ENCODE results near the gene SGTB.
"Not testable (repeated sequence)": the region's sequence is repeated elsewhere in the genome, so short reads cannot be mapped to it uniquely, and the experiment has no call there.

SGTB gene

DNA sequence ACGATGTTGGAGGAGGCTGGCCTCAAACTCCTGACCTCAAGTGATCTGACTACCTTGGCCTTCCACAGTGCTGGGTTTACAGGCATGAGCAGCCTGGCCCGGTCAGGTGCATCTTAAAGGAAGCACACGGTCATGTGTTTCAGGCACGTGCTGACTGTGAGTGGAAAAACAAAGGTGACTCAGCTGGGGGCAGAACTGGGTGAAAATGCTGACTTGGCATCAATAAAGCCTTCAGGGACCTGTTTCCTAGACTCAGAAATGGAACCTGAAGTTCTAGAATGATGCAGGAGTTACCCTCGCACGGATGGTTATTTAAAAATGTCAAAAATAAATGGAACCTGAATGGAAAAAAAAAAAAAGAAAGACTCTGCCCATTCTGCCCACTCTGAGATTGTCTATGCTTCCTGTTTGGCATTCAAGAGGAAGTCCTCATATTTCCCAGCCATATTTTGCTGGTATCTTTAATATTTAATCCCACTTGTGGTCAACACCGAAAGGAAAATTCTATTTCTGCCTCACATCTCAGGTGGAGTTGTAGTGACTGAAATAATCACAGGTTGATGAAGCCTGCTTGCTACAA, 12.4 kb upstream of the SGTB start:
- DNase-seq = not testable (repeated sequence)

DNA sequence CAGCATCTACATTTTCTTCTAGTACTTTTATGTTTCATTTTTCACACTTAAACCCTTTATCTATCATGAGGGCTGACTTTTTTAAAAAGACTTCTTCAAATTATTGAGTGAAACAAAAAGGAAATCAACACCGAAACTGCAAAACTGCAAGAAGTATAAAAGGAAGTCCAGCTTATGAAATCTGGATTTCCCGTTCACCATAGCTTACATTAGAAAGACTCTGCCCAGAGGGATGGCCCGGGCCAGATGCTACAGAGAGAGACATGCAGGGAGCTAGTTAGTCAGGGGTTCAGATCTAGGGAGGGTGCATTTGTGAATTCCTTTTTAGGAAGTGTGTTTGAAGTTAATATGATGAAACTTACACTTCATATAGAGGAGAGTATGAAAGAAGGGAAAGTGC, 10.1 kb upstream of the SGTB start:
- DNase-seq = not testable (repeated sequence)

DNA sequence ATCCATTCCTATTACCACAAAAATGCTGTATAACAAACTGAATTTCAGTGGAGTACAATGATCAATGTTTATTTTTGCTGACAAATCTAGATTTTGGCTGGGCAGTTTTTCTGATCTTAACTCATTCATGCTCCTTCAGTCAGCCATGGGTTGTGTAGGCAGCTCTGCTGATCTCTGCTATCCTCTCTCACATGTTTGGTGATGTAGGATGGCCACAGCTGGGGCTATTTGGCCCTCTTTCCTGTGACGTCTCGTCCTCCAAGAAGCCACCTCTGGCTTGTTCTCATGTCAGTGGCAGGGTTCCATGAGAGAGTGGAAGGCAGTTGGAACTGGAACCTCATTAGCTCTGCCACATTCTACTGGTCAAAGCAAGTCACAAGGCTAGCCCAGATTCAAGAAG, 9.0 kb upstream of the SGTB start:
- DNase-seq = no peak

DNA sequence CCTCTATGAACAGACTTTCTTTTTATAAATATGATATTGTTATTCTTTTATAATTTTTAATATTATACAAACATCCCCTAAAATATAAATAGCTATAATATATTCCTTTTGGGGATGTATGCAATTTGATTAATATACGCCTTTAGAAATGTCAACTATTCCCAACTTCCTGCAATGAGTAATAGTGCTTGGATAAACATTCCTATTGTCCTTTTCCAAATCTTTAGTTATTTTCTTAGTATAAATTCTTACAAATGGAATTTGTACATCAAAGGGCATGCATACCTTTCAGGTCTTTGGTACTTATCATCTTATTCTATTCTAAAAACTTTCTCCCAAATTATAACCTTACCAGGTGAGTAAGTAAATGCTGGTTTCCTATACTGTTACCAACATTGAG, 6.3 kb upstream of the SGTB start:
- no peak for DNase-seq

DNA sequence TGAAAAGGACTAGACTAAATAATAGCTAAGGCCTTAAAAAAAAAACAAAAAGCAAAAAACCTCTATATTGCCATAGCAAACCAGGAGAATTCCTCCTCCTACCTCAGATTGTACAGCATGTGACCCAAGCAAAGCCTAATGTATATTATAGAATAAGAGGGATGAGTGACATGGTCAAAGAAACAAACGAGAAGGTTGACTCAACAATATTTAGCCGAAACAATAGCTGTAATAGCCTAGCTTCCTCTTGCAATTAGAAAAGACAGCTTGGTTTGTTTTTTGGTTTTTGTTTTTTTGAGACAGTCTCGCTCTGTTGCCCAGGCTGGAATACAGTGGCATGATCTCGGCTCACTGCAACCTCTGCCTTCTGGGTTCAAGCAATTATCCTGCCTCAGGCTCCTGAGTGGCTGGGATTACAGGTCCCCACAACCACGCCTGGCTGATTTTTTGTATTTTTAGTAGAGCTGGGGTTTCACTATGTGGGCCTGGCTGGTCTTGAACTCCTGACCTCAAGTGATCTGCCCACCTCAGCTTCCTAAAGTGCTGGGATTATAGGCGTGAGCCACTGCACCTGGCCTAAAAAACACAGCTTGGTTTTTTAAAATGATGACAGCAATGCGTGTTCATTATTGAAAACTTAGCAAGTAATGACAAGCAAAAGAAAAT, 5.7 kb upstream of the SGTB start:
- no peak for DNase-seq

DNA sequence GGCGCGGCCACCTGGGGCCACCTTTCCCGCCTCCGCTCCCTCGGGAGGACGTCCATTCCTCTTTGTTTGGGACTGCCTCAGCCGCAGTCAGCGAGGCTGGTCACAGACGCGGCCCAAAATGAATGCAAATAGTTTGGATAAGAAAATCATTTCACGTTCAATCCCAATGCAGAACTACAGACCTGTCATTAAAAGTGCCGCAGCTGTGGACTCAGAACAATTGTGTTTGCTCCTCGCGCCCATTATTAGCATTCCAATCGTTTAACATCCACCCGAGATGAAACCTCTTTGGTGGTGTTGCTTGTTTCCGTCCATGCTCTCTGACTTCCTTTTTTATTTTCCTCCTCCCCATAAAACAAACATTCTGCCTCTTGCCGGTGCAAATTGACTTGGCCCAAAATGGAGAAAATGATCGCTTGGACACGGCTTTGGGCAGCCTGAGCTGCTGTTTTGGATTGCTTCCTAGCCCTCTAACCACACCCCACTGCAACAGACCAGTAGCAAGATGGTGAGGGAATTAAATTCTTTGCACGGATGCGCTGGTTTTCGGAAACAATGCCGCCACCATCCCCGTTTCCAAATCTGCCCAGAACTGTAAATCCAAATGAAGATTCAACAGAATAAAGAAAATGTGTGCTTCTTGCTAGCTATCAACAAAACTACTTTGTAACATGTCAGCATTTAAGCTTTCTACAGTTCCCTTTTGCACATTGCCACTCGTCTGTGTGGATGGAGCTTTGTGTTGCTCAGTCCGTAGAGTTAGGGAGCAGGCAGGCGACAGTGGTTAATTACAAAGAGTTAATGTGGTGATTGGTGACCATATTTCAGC, 880 bp upstream of the SGTB start:
- no peak for DNase-seq

DNA sequence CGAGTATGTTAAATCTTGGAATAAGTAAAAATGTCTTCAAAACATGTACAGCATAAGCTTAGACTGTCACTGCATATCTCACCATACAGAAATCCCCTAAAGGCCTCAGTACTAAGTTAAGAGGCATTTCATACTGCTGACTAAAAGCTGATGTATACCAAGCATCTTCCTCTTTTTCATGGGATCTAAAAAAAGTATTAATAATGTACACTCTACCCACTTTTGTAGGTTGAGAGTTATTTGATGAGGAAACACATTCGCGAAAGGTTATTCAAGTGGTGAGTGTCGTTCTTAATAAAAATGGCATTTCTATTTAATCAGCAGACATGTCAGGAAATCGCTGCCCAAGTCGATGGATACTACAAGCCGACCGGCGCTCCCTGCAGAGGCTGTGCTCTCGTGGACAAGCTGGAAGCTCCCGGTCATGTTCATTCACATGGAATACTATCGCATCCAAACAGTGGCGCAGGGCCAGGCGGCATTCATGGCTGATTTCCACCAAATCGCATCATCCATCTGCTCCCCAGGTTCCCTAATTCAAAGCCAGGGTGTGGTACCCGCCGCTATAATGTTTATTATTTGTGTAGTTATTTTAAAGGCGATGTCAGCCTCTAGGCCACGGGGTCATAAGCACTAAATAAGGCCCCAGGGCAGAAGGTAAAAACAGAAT, 724 bp downstream of the SGTB start:
- no peak for DNase-seq

DNA sequence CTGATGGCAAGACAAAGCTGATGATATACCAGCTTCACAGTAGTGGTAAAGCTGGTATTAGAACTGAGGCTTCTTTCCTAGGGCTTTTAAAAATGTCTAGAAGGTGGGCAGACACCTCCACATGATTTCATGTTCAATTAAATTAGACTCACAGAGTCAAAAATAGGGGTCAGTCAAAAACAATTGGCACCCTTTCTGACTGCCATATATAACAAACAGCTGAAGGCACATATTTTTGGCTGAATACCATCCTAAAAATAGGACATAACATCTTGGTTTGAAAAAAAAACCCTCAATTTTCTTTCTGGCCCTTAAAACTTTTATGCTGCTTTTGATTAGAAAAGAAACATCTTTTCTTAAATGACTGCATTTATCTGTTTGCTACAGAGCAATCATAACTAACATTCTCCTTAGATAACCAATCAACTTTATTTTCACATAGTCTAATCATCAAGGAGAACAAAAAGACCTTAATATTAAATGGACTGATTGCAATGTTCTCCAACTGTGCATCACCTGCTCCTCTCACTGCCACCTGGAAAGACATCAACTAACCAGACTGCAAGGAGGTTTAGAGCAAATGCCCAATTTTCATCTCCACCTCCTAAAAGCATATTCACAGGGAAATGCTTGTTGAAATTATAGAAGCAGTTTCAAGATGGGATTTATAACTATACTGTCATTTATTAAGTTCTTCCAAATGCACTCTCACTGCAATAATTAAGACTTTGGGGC, 3.2 kb downstream of the SGTB start:
- no peak for DNase-seq

DNA sequence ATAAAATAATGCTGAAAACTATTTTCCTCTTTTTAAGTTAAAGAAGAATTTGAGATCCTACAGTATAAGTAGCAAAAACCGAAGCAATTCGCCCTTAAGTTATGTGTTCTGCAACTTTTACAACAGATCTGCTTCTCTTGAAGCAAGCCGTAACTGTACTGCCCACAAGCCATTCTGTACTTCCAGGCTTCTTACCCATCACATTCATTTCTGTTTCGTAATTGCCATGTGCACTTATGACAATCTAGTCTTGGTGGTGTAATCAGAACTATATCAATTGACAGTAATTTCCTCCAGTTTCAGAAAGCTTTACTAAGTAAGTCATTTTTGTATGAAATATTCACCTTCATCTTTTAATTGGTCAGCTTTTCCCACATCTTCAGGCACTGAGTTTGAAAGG, 13.8 kb downstream of the SGTB start:
- no peak for DNase-seq

DNA sequence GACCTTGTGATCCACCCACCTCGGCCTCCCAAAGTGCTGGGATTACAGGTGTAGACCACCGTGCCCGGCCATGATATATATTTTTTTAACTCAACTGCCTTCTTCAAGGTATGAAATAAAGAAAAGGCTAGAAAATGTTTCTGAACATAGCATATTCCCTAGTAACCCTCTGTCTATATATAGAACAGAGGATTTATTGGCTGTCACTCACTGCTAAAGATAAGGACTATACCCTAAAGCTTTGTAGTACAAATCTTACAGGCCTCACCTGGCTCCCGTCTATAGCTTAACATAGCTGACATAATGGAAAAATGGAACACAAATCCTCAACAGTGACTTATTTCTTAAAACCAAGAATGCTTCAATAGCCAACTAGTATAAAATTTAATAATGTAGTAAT, 14.2 kb downstream of the SGTB start:
- DNase-seq = no peak

DNA sequence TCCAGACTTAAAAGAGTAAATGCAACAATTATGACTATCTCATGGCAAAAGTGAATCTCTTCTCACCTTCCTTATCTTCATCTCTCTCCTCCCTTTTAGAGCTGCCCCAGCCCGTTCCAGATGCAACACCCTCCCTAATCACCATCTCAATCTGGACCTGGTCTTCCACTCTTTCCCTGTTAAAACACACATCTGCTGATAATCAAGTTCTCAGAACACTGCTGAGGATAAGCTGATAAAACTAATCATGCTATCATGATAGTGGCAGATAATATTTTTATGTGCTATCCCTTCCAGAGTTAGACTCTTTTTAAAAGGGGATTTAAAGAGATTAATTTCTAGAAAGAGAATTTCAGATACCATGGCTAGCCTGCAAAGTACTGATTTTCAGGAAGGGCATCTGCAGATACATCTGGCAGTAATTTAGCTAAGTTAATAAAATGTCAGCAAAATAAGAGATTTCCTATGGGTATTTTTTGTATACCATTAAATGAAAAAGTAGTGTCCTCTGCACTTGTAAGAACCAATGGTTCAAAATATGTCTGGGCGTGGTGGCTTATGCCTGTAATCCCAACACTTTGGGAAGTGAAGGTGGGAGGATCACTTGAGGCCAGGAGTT, 17.2 kb downstream of the SGTB start:
- no peak for DNase-seq

DNA sequence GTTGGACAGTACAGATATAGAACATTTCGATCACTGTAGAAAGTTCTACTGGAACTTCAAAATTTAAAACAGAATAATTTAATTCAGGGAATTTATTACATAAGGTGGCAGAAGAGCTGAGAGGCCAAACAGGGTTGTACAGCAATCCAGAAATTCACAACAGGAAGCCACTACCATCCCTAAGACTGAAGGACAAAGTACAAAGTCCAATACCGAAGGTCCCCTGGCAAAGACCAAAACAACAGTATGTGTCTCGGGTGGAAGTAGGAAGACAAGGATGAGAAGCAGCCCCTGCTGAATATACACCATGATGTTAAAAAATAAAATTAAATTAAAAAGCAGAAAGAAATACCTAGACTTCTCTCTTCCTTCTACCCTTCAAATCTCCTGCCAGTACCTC, 19.9 kb downstream of the SGTB start:
- no peak for DNase-seq

DNA sequence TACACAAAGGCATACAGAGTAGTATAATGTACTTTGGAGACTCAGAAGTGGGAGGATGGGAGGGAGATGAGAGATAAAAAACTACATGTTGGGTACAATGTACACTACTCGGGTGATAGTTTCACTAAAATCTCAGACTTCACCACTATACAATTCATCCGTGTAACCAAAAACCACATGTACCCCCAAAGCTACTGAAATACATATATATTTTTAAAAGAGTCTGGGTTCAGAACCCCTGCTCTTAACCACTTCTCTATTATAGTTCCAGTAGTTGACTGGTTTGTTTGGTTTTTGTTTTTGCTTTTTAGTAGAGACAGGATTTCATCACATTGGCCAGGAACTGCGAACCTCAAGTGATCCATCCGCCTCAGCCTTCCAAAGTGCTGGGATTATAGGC, 22.6 kb downstream of the SGTB start:
- DNase-seq = no peak

DNA sequence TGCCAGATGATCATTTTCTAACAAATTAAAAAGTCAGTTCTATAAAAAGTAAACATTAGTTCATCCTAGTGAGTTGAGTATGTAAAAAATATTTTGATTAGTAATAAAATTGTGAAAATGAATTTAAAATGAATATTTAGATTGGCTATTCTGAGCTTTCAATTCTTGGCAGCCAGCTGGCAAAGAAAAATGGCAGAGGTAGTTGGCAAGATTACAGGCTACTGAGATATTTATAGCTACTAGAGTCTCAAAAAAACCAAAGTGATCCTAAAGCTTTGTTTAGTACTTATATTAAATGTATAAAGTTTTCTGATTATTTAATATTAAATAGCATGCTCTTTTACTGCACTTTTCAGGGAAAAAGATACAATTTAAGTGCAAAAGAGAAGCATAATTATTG, 25.0 kb downstream of the SGTB start:
- DNase-seq = no peak

DNA sequence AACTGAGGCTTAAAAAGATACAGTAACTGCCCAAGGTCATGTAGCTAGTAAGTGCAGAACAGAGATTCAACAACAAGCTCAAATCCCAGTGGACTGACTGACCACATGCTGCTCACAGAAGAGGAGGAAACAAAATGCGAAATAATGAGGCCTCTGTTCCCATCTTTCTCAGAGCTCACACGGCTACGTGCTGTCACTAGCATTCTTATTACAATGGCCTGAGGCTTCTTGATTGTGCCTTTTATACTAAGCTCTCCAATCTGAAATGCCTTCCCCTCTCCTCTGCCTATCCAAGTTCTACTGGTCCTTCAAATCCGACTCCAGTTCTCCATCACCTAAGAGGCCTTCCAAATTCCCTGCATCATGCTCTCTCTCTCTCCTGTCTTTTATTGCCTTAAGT, 26.0 kb downstream of the SGTB start:
- DNase-seq = no peak

DNA sequence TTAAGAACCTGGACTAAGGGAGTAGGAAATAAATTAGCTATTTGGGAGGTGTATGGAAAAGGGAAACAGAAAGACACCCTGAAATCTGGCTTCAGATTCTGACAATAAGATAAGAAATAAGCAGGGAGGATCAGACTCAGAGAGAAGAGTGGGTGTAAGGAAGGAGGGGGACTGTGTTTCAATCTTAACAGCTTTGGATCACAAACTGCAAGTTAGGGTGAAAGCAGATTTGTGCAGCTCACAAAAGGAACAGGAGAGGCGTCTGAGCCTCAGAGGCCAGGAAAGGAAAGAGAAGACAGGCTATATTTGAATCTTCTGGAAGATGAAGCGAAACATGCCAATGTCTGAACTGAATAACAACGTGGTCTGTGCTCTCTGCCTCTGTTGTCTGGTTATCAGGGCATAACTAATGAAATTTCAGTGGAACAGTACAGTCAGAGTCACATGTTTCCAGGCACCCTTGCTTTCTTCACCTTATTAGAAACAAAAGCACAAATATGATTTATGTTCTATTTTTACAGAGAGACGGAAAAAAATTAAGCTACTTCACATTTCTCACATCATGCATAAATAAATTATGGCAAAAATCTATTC, 26.6 kb downstream of the SGTB start:
- no peak for DNase-seq

DNA sequence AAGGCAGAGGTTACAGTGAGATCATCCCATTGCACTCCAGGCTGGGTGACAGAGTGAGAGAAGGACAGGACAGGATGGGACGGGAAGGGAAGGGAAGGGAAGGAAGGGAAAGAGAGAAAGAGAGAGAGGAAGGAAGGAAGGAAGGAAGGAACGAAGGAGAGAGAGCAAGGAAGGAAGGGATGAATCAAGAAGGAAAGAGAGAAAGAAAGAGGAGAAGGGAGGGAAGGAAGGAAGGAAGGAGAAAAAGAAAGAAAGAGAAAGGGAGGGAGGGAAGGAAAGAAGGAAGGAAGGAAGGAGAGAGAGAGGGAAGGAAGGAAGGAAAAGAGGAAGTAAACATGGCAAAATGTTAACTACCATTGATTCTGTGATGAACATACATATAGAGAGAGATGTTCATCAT, 28.8 kb downstream of the SGTB start:
- DNase-seq = no peak

DNA sequence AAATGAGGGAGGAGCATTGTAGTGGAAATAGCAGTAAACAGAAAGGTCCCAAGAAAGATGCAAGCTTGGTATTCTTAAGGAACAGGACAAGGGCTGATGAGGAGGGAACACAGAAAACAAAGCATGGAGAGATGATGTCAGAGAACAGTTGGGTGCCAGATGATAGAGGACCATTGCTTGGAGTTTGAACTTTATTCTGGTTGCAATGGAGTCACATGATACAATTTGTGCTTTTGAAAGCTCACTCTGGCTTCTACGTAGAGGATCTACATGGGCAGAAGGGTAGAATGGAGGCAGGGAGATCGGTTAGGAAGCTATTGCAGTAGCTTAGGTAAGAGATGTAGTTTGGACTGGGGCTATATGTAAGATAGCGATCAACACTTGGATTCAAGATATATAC, 39.8 kb downstream of the SGTB start:
- no peak for DNase-seq

DNA sequence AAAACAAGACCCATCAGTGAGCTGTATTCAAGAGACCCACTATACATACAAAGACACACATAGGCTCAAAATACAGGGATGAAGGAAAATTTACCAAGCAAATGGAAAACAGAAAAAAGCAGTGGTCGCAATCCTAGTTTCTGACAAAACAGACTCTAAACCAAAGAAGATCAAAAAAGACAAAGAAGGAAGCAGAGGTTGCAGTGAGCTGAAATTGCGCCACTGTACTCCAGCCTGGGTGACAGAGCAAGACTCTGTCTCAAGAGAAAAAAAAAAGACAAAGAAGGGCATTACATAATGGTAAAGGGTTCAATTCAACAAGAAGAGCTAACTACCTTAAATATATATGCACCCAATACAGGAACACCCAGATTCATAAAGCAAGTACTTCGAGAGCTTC, 45.9 kb downstream of the SGTB start:
- not testable (repeated sequence) for DNase-seq

DNA sequence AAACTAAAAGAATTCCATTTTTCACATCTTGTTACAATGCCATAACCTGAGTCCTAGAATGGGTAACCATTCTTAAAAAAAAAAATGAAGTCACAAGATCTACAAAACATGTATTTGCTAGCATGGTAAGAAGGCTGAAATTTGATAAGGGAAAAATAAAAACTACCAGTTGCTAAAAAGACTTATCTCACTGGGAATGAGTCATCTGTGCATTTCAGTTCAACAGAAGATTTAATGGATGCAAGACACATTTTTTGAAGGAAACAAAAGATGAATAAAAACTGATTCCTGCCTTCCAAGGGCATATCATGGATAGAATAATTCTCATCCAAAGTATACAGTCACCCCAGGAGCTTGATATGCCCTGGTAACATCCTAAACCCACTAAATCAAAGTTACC, 47.2 kb downstream of the SGTB start:
- DNase-seq = no peak

DNA sequence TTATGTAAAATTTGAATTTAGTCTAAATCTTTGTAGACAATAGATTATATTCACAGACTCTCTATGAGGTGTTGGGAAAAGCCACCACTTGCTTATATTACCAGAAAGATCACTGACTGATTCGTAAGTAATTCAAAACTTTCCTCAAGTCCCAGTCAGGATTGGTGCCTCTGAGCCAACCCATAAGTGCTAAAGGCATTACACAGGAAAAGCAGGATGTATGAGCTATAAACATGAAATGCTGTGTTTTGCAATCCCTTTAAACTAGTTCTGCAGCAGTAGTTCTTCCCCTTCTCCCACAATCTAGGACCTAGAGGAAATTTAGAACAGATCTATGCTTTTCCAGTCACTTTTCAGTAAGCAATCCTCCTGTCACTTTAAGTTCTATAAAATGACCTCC, 49.1 kb downstream of the SGTB start:
- no peak for DNase-seq

DNA sequence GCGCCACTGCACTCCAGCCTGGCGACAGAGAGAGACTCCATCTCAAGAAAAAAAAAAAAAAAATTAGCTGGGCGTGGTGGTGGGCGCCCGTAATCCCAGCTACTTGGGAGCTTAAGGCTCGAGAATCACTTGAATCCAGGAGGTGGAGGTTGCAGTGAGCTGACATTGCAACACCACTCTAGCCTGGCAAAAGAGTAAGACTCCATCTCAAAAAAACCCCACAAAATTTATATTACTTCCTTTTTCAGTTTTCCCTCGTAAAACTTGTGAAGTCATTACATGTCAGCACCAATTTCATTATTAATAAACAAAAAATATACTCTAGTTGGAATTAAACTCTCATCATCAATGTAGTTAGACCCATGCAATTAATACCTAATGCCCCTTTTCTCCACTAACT, 53.2 kb downstream of the SGTB start:
- no peak for DNase-seq
